Stimulated activated CD4-positive, alpha-beta T cell treated with anti-CD3 and anti-CD28 coated beads, TNF-alpha, amount 100 ng/mL, for 4 hours (primary cell): ENCODE results near the gene COMMD1.
"Not testable (repeated sequence)": the region's sequence is repeated elsewhere in the genome, so short reads cannot be mapped to it uniquely, and the experiment has no call there.

Experiments
- DNase-seq, 3 experiments: peaks; one replicate each; pipeline ENCODE4 v3.0.0-alpha.2; 2020; ENCODE audit warnings: low read depth in 3 of 3

Gene COMMD1

DNA sequence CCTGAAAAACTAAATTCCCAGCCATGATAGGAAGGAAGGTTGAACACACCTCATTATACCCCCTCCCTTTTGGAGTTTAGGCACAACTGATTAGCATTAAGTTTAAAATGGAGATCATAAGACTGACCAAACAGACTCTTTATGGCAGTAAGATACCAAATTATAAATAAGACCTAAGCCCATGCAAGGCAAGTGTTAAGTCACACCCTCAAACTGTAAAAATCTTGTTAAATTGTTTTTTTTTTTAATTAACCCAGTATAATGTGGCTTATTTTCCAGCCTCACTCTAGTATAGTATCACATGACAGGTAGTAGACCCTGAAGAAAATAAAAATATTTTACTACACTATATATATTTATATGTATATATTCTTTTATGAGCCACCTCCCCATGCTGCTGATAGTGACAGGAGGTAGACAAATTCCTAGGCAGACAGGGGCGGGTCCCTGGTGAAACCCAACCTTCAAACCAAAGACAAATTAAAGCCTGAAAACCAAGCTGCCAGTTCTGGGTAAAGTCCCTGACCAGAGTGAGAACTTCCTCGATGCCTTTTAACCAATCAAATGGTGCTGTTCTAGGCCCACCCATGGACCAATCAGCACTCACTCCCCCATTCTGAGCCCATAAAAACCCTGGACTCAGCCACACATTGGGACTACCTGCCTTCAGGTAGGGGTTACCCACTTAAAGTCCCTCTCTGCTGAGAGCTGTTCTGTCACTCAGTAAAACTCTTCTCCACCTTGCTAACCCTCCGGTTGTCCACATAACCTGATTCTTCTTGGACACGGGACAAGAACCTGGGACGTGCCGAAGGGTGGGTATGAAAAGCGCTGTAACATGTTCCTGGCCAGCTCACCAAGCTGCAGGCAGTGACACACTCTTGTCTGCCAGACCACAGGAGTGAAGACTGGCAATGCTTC, 166.5 kb downstream of the COMMD1 start:
- DNase-seq: no peak

DNA sequence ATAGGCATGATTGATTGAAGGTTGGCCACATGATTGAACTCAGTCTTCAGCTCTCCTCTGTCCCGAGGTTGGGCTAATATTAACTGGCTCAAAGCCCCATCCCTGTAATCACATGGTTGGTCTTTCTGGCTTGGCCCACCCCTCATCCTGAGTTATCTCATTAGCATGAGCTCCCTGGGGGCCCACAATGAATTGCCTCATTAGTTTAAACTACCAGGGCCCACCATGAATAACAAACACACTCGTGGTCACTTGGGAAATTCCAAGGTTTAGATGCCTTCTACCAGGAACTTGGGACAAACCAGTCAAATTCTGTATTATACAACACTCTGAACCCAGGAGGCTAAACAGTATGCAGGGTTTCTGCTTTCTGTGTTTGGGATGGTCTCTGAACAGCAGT, 168.8 kb downstream of the COMMD1 start:
- DNase-seq: no peak

DNA sequence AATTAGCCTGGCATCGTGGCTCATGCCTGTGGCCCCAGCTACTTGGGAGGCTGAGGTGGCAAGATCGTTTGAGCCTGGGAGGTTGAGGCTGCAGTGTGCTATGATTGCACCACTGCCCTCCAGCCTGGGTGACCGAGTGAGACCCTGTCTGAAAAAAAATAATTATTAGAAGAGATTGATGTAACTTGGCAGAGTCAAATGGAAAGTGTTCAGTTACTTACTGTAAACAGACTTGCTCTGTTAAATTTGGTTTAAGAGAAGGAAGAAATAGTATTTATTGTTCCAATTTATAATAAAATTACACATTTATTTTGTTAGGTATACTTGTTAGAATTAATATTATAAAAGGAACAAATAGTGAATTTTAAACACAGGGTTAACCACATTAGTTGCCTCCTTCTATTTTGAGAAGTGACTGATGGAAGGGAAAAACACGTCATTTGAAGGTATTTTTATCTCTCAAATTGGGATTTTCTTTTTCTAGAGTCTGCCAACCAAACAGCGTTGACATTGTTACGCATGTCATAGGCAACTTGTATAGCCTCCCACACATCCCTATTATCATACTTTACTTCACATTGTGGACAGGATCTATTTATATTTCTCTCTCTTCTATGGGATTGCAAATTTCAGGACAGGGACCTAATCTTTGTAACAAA, 171.6 kb downstream of the COMMD1 start:
- DNase-seq: no peak

GRCh38 chr2:62084801-62085200, 179.3 kb downstream of the COMMD1 start:
- no peak for DNase-seq

DNA sequence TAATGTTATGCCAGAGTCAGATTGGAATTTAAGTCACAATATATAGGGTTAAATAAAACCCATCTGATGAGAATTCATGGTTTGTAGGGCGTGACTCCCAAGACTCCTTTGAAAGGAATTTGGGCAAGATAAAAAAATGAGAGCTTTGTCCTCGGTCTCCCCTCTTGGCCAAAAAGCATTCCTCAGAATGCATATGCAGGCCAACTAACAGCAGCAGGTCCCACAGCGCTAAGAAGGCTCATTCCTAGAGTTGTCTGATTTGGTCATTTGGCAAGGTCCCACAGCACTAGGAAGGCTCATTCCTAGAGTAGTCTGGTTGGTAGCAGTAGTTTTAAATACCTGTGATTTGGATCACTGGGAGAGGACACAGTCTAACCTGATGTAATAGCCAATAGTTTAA, 184.2 kb downstream of the COMMD1 start:
- no peak for DNase-seq

DNA sequence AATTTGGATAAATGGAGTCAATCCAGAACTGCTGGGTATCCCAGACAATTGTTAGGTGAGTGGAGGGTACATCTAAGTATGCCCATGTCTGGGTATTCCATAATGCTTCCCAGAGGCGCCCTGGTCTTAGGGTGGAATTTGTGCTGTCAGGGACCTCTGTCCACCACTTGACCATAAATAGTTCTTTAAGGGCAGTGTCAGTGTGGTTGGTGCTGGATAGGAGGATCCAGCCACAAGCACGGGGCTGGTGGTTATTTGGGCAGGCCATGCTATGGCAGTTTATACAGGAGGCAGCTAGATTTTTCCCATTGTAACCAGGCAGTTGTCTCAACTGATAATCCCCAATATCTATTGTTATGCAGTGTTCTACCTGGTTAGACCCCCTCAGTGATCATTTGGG, 186.0 kb downstream of the COMMD1 start:
- DNase-seq: no peak

- DNase-seq: no peak
Observed at GRCh38 chr2:62099050-62099449, 193.6 kb downstream of the COMMD1 start.

DNA sequence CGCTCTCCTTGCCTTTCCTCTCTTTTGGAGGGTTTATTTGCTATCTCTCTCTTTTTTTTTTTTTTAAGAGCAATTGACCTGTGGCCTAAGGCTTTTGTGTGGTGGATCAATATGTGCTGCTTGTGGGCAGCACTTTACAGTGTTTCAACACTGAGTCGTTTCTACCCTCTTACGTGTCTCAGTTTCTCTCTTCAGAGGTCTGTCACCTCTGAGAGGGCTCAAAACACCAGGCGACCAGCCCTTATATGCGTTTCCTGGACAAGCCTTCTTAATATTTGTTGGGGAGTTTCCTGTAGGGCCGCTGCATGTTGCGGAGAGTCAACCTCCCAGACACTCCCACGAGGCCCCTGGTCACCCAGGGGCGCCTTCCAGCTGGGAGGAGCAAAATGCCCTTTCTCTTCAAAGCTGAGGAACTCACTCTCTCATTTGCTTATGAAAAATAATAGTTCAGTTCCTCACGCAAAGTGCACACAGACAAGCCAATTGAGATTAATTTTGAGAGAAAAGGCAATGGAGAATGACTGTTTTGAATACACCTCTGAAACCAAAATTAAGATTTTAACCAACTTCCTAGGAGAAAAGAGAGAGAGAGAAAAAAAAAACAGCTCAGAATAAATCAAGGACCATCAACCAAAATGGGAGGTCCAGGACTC, 194.2 kb downstream of the COMMD1 start:
- no peak for DNase-seq

DNA sequence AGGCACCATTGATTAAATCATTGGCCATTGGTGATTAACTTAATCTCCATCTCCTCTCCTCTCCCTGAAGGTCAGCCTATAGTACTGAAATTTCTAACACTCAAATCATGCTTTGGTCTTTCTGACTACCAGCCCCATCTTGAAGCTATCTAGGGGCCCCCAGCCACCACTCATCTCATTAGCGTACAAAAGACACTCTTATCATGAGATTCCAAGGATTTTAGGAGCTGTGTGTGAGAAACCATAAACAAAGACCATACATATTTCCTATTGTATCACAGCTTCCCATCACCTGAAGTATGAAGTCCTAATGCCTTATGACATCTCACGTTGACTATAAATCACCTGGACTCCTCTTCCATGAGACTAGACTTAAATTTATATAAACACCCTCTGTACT, 196.4 kb downstream of the COMMD1 start:
- no peak for DNase-seq

- DNase-seq: no peak
Observed at GRCh38 chr2:62102402-62102920, 197.0 kb downstream of the COMMD1 start.

GRCh38 chr2:62109554-62109953, 204.1 kb downstream of the COMMD1 start:
- DNase-seq: no peak

DNA sequence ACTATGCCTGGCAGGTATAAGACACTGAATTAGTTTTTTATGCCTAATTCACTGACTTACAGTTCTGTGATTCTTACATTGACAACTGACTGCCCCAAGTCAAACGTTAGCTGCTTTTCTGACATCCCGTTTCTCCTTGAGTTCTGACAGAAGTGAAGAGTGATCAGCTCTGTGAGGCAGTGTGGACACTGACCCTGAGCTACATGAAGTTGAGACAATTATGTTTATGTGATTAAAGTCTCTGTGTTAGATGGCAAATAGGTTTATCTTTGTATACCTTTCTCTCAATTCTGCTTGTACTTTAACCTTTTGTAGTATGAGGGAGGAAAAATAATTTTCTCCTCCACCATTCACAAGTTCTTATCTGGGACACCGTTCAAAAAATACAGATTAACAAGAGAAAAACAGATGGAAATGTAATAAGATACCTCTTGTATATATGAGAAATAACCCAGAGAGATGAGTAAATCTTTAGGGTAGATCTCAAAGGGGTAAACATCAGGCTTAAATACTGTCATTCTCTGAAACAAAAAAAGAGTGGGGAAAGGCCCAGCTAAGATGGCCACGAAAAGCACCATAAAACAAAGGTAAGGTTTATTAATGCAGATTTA, 205.0 kb downstream of the COMMD1 start:
- DNase-seq: no peak

DNA sequence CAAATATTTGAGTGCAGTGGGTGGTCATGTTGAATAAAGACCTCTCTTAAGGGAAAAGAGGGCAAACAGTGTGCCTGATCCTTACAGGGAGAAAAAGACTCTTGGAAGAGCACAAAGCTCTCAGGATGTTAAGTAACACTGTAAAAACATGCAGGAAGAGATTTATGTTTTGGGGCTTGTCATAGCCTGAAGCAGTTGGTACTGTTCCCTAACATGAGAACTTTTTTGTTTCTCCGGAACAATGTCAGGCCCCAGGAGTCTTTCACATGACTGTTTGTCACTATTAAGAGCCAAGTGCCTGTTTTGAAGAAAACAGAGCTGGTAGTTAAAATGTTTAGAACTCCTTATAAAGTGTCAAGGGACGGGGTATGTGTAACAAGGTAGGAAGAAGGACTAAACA, 206.7 kb downstream of the COMMD1 start:
- DNase-seq: no peak

DNA sequence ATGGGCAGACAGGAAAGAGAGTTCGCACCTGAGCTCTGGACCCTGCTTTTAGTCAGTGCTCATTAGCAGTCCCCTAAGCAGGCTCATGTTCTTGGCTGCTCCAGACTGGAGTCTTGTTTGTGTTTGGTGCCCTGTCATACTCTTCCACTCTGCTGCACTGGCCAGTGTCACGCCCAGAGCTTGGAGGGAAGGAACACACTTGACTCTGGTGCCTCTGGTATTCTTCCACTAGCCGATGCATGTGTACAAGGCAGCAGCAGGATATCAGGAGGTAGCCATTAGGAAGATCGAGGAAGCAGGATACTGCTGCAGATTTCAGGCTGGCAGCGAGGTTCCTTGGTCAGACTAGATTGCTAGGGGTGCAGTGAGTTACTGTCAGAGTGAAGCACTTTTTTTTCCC, 209.1 kb downstream of the COMMD1 start:
- no peak for DNase-seq

DNA sequence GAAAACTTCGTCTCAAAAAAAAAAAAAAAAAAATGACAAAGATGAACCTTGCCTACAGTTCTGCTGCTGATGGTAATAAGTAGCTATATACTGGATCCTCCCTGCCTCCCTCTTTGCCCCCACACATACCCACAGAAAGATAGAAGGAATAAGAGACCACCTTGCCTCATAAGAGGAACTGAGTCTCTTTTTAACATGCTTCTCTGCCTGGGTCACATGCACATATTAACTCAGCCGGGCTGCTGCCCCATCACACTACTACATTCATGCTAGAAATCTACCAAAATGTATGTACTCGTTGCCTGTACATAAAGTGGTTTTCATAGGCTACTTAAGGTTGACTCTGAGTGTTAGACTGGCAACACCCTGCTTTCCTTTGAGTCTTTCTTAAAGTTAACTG, 211.5 kb downstream of the COMMD1 start:
- no peak for DNase-seq

GRCh38 chr2:62118160-62118559, 212.7 kb downstream of the COMMD1 start:
- DNase-seq: no peak

GRCh38 chr2:62119311-62119974, 214.0 kb downstream of the COMMD1 start:
- no peak for DNase-seq

- DNase-seq: not testable (repeated sequence)
Observed at GRCh38 chr2:62126239-62126638, 220.8 kb downstream of the COMMD1 start.

DNA sequence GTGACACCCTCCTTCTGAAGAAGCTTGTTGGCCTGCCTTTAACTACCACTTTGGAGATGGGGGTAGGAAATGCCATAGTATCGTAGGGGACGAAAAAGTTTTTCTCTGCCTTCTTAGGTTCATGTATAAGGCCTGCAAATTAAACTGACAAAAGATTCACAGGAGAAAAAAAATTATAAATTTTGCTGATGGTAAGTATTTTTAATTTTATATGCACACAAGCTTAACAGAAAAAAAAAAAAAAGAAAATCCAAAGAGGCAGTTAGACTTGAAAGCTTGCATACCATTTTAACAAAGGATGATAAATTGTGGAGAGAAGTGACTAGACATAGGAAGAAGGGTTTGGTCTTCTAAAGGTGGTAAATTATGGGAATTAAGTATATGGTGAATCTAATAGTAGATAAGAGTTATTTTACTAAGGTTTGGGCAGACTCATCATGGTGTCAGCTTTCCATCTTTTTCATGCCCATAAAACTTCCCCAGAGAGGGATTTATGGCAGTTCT, 227.9 kb downstream of the COMMD1 start:
- no peak for DNase-seq

DNA sequence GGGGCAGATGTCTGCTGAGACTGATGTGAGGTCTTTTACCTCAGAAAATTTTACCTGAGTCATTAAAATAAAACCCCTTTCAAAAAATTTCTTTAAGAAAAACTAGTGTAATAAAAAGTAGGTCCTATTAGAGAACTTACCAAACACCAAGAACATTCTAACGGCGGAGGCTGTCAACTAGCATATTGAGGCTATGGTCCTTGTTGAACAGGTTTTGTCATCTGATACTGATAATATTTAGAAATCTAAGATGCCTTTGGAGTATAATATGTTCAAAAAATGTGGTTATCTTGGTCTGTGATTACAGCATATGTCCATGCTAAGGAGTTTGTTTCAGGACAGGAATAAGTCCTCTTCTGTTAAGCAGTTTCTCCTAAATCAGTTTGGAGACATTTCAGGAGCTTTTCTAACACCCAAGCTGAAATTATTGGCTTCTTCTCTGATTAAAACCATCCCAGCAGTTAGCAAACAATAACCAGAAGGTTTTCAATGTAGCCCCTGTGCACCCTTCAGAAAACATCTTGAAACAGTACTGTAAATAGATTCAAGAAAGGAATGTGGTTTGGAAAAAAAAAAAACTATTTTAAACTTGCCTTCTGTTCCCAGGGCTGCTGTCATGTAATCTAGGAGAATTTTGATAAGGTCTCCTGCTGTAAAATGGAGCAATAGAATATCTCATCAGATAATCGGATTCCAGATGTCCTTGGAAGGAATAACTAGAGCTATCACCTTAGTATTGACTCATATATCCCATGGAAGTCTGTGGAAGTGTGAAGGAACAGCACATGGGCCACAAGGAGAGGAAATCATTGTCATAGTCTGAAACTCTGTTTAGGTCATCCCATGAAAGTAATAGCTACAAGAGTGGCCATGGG, 231.7 kb downstream of the COMMD1 start:
- DNase-seq: no peak
